Right lobe of liver (tissue), 6 donors: ENCODE results near the gene DEFB132. TPM values are rescaled to one million over a fixed set of nuclear protein-coding genes. Genes with fewer than 3 reads are reported as not detected.

Experiments used
- ATAC-seq, 4 donors: fragments of 200-7000 bp; cut with Tn5 transposase; one replicate each; pipeline ENCODE4 v1.9.1; 2020; ENCODE audit warnings: mild to moderate bottlenecking in 4 of 4, moderate library complexity in 4 of 4
- DNase-seq, 3 donors: peaks; one replicate each; pipeline ENCODE4 v3.0.0-alpha.2; 2020
- H3K27ac ChIP-seq, 3 donors: fragments of 200-600 bp; one replicate each; pipeline ENCODE4 v1.8.0; 2022
- H3K27me3 ChIP-seq, 2 donors: fragments of 200-600 bp; one replicate each; pipeline ENCODE4 v1.8.0; 2022
- H3K36me3 ChIP-seq, 4 donors: fragments of 200-600 bp; sonication (generic) in 1 of 4; one replicate each; pipeline versions ENCODE4 v1.5.1 to v1.8.0; 2017 to 2022; ENCODE audit warnings: control low read depth in 1 of 4
- H3K4me1 ChIP-seq, 4 donors: fragments of 200-600 bp; sonication (generic) in 1 of 4; one replicate each; pipeline versions ENCODE4 v1.5.1 to v1.8.0; 2017 to 2022; ENCODE audit warnings: control low read depth in 1 of 4
- H3K4me3 ChIP-seq, 3 donors: fragments of 200-600 bp; one replicate each; pipeline ENCODE4 v1.8.0; 2022
- H3K9me3 ChIP-seq, 4 donors: fragments of 200-600 bp; sonication (generic) in 1 of 4; one replicate each; pipeline versions ENCODE4 v1.5.1 to v1.8.0; 2017 to 2022; ENCODE audit warnings: control low read depth in 1 of 4
- CTCF ChIP-seq, 4 donors: fragments of 200-600 bp in 3 of 4; fragments of 450-650 bp in 1 of 4; IDR thresholded peaks; one replicate each; pipeline versions ENCODE4 v1.5.1 to v1.8.0; 2016 to 2022; ENCODE audit warnings: antibody characterized with exemption in 4 of 4, mild to moderate bottlenecking in 2 of 4
- POLR2A ChIP-seq: fragments of 450-650 bp; IDR thresholded peaks from one replicate; pipeline ENCODE4 v1.6.1; 2017; ENCODE audit warnings: antibody characterized with exemption, mild to moderate bottlenecking
- WGBS: methylation state at CpG from one replicate; pipeline ENCODE4 v1.1.6; 2018; ENCODE audit warnings: low coverage, low lambda C conversion rate; ENCODE audit not compliant: insufficient coverage; ENCODE audit errors: missing lambda C conversion rate; 5-methylcytosine and 5-hydroxymethylcytosine counted together
- intact Hi-C, 2 donors: fragments of 100-400 bp; cut with DNase I; formaldehyde crosslinking; loops; one replicate each; pipeline versions ENCODE4 v1.11.2 to v1.14.1; 2022
- total RNA-seq, 6 experiments: library from RNA; depleted of rRNA in 2 of 6; stranded (reverse); fragments of >200 nt in 2 of 6; fragmentation: NEBNext Ultra II Directional in 3 of 6; extraction: Animal tissue kit (Norgen Biotek cat#: 25700) in 3 of 6; gene quantifications; one replicate each; pipeline versions ENCODE4 v1.1.0 to v1.2.4, GENCODE V29; 2016 to 2023
- donor health status: DM: no; HTN: yes; CAD: no.
- donor health status: DM: no; HTN: no; CAD: no.
- donor health status: DM: no; HTN: no; CAD: no.
- donor health status: DM: no; HTN: yes; CAD: no.
- donor health status: DM: no; HTN: yes; CAD: no.

The DEFB132 gene
- total RNA-seq, 6 experiments from 2014 or later = 0.30 to 0.35 (median 0.31) TPM; not detected in 3

GRCh38 chr20:288956-289692 is 31.6 kb downstream of the DEFB132 start:
- Histone ChIP-seq H3K4me3 (peak overlapping the region in 1 of 3 donors; percentile 45), H3K9me3 (no peaks in the 10 kb centered on the region), H3K4me1 (peaks cover 0 to 10% (median 0%) of the 10 kb centered on the region in 4 donors), H3K27ac (no peak overlapping the region), H3K27me3 (no peaks in the 10 kb centered on the region), H3K36me3 (no peaks in the 10 kb centered on the region)
- TF ChIP-seq CTCF (IDR thresholded peaks at IDR 0.05) (no peak), POLR2A (no peak)
- ATAC-seq = no peak
- intact Hi-C loops = no loop called here
- DNase-seq = no peak
- 73% methylated on average over 3 of the region's 3 CpGs for WGBS

GRCh38 chr20:289693-290083 is 32.2 kb downstream of the DEFB132 start:
- H3K4me1 ChIP-seq = peaks cover 0 to 10% (median 0%) of the 10 kb centered on the region in 4 donors
- no peaks in the 10 kb centered on the region for H3K27me3 ChIP-seq

GRCh38 chr20:290084-290831 is 32.7 kb downstream of the DEFB132 start, which contains the start of gene C20orf96:
C20orf96 (minus strand) TSS chr20:290750; CDS start chr20:290610, 140 bp downstream.
- no peaks in the 10 kb centered on the region for H3K9me3 ChIP-seq
- peak within 1 kb of the TSS; percentile 54 to 62 (median 60) for H3K27ac ChIP-seq
- TF ChIP-seq CTCF (IDR thresholded peaks at IDR 0.05) = peak; percentile 25 to 35 (median 27)
- TF ChIP-seq POLR2A = no peak
- DNase-seq (peak; percentile 93 to 94 (median 94)), ATAC-seq (peak; percentile 98 to 99 (median 98))
- intact Hi-C loops = no loop called here
- no peaks in the 10 kb centered on the region for H3K36me3 ChIP-seq
- H3K4me3 ChIP-seq = peak within 1 kb of the TSS; percentile 45 to 72 (median 71)
- no peaks in the 10 kb centered on the region for H3K27me3 ChIP-seq
- H3K4me1 ChIP-seq = peaks cover 0 to 10% (median 0%) of the 10 kb centered on the region in 4 donors
- WGBS = under 1% methylated on average over 42 of the region's 43 CpGs

More at GRCh38 chr20:289693-290083, 32.2 kb downstream of the DEFB132 start:
- intact Hi-C loops = no loop called here
- Histone ChIP-seq H3K4me3 (peak overlapping the region; percentile 45 to 72 (median 71)), H3K9me3 (no peaks in the 10 kb centered on the region), H3K36me3 (no peaks in the 10 kb centered on the region), H3K27ac (peak overlapping the region; percentile 32 to 62 (median 60))
- TF ChIP-seq CTCF (IDR thresholded peaks at IDR 0.05) (no peak), POLR2A (no peak)
- WGBS = 50% methylated on average over 2 of the region's 2 CpGs
- ATAC-seq = no peak
- DNase-seq = no peak

- Histone ChIP-seq H3K9me3 (no peaks in the 10 kb centered on the region), H3K36me3 (no peaks in the 10 kb centered on the region), H3K27ac (no peak overlapping the region), H3K4me3 (no peak overlapping the region), H3K4me1 (peaks cover 0 to 21% (median 4%) of the 10 kb centered on the region in 4 donors), H3K27me3 (no peaks in the 10 kb centered on the region)
- ATAC-seq (no peak), DNase-seq (no peak)
- 93% methylated on average over 4 of the region's 5 CpGs for WGBS
- TF ChIP-seq POLR2A = no peak
- TF ChIP-seq CTCF (IDR thresholded peaks at IDR 0.05) = no peak
- intact Hi-C loops = no loop called here
Observed at GRCh38 chr20:294602-295001, 37.1 kb downstream of the DEFB132 start.
